HCT116 (cell line): ENCODE measurements around the gene VWA7.

Experiments
- CBX3 ChIP-seq: IDR thresholded peaks from 2 replicates; pipeline ENCODE4 v1.6.1; 2012; ENCODE audit warnings: low read depth
- EZH2 ChIP-seq: fragments of 200-600 bp; sonication (generic); IDR thresholded peaks from 2 replicates; pipeline ENCODE4 v1.6.1; 2017; ENCODE audit warnings: antibody characterized with exemption, mixed run types
- POLR2A ChIP-seq: IDR thresholded peaks from 2 replicates; pipeline ENCODE4 v1.7.0; 2011; ENCODE audit warnings: borderline replicate concordance; ENCODE audit not compliant: insufficient read depth, insufficient read length; ENCODE audit errors: extremely low read depth
- POLR2AphosphoS5 ChIP-seq: IDR thresholded peaks from 2 replicates; pipeline ENCODE4 v1.6.1; 2011; ENCODE audit warnings: mild to moderate bottlenecking, low read depth, low read length, moderate library complexity
- SIN3A ChIP-seq: IDR thresholded peaks from 2 replicates; pipeline ENCODE4 v1.6.1; 2012; ENCODE audit warnings: low read depth
- YY1 ChIP-seq: IDR thresholded peaks from 2 replicates; pipeline ENCODE4 v1.6.1; 2011; ENCODE audit warnings: low read length, low read depth, moderate library complexity, mild to moderate bottlenecking; ENCODE audit not compliant: insufficient replicate concordance; ENCODE audit errors: extremely low read depth
- ZFX ChIP-seq: fragments of 450-650 bp; IDR thresholded peaks from 2 replicates; pipeline ENCODE4 v1.6.1; 2017
- ZNF274 ChIP-seq: fragments of 200-500 bp; sonication (Bioruptor generic); IDR thresholded peaks from 2 replicates; pipeline ENCODE4 v1.6.1; 2014; ENCODE audit warnings: mild to moderate bottlenecking, low read depth, low read length, inconsistent platforms
- TF ChIP-seq, protein P1 (sequence below), 3 experiments: fragments of 200-600 bp in 1 of 3; sonication (generic) in 1 of 3; IDR thresholded peaks in 2 of 3; conservative IDR thresholded peaks in 1 of 3; 2 replicates each; pipeline ENCODE4 v1.5.1; 2012 to 2017; ENCODE audit warnings: low read depth in 2 of 3, low read length in 2 of 3, antibody characterized with exemption in 1 of 3, borderline replicate concordance in 1 of 3, control low read depth in 1 of 3, mild to moderate bottlenecking in 1 of 3, mixed read lengths in 1 of 3, mixed run types in 1 of 3, moderate library complexity in 1 of 3; ENCODE audit not compliant: insufficient read depth in 1 of 3
- TF ChIP-seq, protein P2 (sequence below): IDR thresholded peaks from 2 replicates; pipeline ENCODE4 v1.6.1; 2011; ENCODE audit warnings: mild to moderate bottlenecking, low read length, moderate library complexity; ENCODE audit not compliant: insufficient replicate concordance; ENCODE audit errors: extremely low read depth
- TF ChIP-seq, protein P3 (sequence below): IDR thresholded peaks from 2 replicates; pipeline ENCODE4 v1.6.1; 2012; ENCODE audit warnings: low read depth

DNA sequence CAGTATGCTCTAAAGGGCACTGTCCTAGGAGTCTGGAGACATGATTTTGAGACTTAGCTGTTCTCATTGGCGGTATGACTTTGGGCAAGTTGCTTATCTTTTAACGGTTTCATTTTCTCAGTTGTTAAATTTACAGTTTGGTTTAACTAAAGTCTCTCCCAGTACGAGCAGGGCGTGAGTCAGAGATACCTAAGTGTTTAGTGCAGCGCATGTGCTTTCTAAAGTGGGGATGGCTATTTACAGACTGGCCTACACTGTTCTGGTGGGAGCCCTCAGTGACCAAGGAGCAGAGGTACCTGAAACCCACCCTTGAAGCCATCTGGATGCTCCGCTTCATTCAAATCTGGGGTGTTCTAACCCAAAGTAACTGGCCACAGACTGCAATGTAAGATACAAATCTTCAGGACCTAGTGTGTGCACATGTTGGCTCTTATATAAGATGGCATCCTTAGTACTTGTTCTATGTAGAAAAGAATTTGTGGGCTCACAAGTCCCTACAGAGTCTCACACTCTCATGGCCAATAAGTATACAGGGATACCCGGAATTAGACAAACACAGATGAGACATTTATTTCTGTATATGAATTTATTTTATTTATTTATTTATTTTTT lies 26.6 kb downstream of the VWA7 start:
- TF ChIP-seq POLR2A (no peak), ZNF274 (no peak), EZH2 (no peak), CBX3 (no peak), SIN3A (no peak), POLR2AphosphoS5 (no peak), ZFX (no peak), YY1 (no peak)
- TF ChIP-seq, protein P1, sequence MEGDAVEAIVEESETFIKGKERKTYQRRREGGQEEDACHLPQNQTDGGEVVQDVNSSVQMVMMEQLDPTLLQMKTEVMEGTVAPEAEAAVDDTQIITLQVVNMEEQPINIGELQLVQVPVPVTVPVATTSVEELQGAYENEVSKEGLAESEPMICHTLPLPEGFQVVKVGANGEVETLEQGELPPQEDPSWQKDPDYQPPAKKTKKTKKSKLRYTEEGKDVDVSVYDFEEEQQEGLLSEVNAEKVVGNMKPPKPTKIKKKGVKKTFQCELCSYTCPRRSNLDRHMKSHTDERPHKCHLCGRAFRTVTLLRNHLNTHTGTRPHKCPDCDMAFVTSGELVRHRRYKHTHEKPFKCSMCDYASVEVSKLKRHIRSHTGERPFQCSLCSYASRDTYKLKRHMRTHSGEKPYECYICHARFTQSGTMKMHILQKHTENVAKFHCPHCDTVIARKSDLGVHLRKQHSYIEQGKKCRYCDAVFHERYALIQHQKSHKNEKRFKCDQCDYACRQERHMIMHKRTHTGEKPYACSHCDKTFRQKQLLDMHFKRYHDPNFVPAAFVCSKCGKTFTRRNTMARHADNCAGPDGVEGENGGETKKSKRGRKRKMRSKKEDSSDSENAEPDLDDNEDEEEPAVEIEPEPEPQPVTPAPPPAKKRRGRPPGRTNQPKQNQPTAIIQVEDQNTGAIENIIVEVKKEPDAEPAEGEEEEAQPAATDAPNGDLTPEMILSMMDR (IDR thresholded peaks at IDR 0.05 in 2 of 3, conservative IDR thresholded peaks at IDR 0.05 in 1 of 3; ENCODE audit: borderline replicate concordance in 1 of 3, insufficient read depth in 1 of 3, low read depth in 2 of 3, low read length in 2 of 3): no peak
- TF ChIP-seq, protein P2, sequence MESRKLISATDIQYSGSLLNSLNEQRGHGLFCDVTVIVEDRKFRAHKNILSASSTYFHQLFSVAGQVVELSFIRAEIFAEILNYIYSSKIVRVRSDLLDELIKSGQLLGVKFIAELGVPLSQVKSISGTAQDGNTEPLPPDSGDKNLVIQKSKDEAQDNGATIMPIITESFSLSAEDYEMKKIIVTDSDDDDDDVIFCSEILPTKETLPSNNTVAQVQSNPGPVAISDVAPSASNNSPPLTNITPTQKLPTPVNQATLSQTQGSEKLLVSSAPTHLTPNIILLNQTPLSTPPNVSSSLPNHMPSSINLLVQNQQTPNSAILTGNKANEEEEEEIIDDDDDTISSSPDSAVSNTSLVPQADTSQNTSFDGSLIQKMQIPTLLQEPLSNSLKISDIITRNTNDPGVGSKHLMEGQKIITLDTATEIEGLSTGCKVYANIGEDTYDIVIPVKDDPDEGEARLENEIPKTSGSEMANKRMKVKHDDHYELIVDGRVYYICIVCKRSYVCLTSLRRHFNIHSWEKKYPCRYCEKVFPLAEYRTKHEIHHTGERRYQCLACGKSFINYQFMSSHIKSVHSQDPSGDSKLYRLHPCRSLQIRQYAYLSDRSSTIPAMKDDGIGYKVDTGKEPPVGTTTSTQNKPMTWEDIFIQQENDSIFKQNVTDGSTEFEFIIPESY: no peak
- TF ChIP-seq, protein P3, sequence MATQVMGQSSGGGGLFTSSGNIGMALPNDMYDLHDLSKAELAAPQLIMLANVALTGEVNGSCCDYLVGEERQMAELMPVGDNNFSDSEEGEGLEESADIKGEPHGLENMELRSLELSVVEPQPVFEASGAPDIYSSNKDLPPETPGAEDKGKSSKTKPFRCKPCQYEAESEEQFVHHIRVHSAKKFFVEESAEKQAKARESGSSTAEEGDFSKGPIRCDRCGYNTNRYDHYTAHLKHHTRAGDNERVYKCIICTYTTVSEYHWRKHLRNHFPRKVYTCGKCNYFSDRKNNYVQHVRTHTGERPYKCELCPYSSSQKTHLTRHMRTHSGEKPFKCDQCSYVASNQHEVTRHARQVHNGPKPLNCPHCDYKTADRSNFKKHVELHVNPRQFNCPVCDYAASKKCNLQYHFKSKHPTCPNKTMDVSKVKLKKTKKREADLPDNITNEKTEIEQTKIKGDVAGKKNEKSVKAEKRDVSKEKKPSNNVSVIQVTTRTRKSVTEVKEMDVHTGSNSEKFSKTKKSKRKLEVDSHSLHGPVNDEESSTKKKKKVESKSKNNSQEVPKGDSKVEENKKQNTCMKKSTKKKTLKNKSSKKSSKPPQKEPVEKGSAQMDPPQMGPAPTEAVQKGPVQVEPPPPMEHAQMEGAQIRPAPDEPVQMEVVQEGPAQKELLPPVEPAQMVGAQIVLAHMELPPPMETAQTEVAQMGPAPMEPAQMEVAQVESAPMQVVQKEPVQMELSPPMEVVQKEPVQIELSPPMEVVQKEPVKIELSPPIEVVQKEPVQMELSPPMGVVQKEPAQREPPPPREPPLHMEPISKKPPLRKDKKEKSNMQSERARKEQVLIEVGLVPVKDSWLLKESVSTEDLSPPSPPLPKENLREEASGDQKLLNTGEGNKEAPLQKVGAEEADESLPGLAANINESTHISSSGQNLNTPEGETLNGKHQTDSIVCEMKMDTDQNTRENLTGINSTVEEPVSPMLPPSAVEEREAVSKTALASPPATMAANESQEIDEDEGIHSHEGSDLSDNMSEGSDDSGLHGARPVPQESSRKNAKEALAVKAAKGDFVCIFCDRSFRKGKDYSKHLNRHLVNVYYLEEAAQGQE: no peak
